CD4-positive, alpha-beta T cell treated with Interferon gamma for 1 hour (primary cell): ENCODE measurements around the gene MACROD2.

ENCODE experiments used
- DNase-seq: peaks from one replicate; pipeline ENCODE4 v3.0.0-alpha.2; 2020

Gene MACROD2

DNA sequence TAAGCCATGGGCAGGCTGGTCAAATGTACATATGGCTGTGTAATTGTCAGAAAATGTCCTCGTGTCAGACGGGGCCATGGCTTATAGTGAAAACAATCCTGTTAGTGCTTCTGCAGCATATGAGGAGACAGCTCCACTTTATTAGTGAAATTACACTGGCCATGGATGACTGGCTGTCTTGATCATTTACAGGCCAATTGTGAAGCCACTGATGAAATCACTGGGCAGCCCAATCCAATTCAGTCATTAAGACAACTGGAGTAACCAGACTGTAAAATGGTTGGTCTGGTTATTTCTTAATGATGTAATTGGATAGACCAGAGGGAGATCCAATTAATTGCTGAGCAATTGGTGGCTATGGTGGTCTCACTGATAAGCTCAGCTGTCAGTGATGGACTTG is 1828.4 kb downstream of the MACROD2 start:
- DNase-seq, result no peak

DNA sequence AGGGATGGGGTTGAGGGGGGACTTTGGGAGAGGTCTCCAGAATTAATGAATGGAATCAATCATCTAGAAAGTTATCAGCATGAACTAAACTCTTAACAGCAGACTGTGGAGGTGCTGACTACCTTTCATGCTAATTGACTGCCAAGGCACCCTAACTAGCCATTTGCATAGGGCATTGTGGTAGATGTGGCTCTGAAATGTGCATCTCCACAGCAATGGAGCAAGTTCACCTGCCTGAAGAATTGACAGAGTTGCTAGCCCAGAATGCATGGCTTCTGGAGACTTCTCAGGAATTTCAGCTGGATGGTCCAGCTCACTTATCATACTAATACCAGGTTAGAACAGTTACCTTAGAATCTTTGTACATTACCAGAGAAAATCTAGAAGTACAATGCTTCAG is 1832.3 kb downstream of the MACROD2 start:
- no peak for DNase-seq

DNA sequence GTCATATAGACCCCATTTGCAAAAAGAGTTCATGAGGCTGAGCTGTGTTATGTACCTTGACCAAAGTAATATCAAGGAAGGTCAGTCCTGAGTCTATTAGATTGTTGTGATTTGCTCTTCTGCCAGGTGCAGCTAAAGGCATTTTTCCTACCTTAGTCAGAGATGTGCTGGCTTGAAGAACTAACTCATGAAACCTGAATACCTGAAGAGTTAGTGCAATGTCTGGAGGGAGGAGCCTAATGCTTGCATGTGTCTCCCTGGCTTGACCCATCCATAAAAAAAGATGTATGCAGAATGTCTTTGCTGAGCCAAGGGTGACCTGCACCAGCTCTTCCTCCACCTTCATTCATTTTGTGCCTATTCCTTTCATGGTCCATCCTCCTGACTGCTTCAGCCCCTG is 1835.9 kb downstream of the MACROD2 start:
- DNase-seq, result no peak

DNA sequence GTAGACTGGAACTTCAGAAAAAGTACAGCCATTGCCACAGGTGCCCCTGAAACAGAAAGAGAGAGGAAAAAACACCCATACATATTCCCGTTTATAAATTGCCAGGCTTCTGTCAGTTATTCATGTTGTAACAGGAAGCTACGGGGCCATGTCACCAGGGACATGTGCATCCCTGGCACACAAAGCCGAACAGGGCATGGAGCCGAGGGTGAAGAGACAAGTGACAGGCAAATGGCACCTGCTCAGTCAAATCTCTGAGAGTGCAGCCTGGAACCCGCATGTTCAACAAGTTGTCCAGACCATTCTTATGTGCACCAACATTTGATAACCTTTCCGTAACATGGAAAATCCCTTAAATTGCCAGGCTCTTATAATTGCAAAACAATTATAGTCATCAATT is 1837.2 kb downstream of the MACROD2 start:
- no peak for DNase-seq

DNA sequence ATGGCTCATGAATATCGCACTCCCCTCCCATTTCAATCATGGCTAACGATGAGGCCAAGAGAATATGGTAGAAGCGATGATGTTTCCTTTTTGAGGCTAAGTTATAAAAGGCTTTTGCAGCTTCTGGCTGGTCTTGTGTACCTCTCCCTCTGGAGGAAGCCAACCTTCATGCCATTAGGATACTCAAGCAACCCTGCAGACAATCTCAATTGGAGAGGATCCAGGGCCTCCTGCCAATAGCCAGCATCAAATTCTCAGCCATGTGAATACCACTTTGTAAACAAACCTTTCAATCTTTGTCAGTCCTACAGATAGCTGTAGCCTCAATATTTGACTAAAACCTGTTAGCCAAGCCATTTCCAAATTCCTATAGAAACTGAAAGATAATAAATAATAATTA is 1839.5 kb downstream of the MACROD2 start:
- no peak for DNase-seq

DNA sequence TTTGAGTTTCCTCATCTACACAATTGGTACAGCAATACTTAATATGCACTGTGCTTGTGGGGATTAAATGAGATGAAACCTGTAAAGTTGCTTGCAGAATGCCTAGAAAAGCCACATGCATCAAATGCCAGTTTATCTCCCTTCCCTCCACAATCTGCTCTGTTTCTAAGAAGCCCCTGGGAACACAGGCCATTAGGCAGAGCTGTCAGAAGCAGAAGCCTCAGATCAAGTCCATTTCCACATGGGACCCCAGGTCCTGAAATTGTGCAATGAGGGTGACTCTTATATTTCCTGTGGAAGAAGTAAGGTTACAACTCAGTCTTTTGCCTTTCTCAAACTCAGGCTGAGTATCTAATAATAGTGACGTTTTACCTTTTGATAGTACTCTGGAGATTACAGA is 1840.5 kb downstream of the MACROD2 start:
- DNase-seq, result no peak

DNA sequence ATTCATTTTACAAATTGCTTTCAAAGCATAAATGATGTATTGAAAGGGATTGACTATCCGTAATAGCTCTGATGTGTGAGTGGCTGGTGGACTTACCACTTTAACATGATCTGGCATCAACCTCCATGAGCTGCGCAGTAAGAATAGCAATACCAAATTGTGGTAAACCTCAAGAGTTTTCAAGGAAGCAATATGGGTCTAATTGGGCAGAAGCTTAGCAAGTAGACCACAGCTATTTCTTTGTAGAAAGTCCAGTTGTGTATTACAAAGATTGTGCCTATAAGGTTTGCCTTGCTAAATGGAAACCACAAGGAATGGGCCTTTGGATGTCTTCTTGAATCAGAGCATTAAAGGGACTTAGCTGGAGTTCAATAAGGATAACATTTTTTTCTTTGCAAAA is 1841.3 kb downstream of the MACROD2 start:
- DNase-seq, result no peak

DNA sequence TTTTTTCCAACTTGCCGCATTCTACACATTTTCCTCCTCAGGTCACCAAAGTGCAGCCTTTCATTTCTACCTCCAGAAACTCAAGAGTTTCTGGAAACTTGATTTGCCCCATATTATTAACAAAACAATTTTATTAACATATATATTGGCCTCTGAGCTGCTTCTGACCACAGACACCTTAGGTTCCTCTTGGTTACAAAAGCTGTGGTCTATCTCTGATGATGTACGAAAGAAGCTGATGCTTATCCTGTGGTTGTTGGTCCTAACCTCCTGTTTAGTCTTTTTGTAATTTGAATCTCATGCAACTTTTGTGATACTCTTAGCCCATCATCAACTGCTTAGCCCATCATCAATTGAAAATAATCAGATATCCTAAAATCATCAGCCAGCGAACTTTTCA is 1842.2 kb downstream of the MACROD2 start:
- DNase-seq, result no peak

DNA sequence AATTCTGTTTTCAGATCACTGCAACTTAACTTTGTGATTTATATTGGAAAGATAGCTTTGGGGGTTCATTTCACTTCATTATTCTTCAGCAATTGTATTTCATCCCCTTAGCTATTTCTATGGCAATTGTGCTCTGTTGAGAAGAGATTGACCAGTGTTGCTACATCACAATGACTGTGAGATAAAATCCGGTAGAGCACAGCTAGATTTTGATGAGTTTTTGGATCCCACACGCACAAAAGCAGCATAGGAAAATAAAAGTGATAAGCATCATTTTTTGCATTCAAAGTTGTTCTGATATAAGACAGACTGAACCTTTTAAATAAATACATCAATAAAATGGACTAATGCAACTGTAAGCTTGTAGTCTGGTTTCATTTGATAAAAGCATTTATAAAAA is 1843.2 kb downstream of the MACROD2 start:
- no peak for DNase-seq

DNA sequence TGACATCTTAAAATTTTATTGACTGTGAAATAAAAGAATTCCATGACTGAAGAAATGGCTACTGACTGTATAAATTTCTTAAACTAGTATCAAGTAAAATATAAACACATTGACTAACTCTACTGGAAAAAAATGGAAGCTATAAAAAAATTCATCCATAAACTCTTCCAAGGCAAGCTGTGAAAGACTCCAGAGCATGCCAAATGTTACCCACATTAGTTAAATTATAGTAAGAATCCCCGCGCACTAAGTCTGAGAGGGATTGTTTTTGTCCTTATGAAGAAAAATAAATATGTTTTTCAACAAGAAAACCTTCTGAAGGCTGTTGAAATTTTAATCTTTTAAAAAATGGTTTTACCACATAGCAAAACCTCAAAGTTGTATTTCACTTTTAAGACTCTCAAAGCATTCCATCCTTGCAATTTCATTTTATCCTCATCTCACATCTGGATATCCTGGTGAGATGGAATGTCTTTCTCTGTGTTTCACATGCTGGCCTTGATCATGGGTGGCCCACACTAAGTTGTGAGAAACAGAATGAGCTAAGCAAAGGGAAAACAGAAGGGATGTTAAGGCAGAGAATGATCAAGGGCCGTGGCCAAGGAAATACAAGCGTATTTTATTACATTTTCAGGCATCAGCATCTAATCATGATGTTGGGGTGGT is 1845.5 kb downstream of the MACROD2 start:
- DNase-seq, result no peak

DNA sequence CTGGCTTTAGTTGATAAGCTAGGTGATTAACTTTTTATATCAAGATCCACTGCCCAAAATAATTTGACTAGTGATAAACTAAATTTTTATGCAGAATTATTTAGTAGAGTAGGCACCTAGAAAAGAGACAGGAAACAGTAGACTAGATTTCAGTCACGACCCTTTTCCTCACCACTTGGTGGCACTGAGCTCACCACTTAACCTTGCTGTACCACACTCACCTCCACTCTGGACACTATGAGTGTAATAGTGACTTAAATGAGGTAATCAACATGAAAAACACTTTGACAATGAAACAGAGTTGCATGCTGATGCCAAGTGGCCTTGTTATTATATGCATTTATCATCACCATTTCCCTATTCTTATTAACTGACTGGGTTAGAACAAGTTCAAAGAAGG is 1847.6 kb downstream of the MACROD2 start:
- no peak for DNase-seq

DNA sequence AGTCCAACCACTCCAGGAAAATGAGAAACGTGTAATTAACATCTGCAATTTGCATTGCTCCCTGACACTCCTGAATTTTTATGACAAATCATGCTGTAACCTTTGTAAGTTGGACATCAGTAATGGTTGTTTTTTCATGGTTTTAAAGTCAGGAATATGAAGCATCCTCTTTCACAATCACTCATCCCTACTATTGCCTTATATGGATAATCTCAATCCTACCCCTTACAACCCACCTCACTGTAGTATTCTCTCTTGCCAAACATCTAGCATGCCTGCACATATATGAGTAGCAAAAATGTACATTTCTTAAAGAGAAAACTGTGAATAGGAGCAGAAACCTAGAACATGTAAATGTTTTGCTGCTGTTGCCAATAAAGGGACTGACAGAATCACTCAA is 1848.5 kb downstream of the MACROD2 start:
- DNase-seq, result no peak

DNA sequence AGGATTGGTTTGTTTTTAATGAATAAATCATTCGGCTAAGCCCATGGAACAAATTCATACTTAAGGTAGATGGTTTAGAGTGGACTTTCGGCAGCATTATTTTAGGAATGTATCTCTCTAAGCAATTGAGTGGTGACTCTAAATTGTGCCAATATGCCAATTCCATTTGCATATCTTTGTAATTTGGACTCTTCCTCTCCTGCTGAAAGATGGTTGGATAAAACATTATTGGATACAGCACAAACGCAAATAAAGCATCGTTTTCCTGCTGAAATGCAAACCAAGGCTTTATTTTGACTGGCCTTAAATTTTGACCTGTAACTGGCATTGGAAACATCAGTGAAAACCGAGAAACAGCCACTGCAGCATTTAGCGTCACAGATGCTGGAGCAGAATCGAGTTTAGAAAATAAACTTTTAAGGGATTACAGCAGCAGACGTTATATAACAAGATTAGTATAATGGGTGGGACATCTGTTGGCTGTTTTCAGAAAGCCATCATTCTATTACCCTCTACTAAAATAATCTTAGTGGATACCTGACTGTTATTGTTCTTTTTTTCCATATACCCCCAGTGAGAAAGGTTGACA is 1852.0 kb downstream of the MACROD2 start:
- no peak for DNase-seq

DNA sequence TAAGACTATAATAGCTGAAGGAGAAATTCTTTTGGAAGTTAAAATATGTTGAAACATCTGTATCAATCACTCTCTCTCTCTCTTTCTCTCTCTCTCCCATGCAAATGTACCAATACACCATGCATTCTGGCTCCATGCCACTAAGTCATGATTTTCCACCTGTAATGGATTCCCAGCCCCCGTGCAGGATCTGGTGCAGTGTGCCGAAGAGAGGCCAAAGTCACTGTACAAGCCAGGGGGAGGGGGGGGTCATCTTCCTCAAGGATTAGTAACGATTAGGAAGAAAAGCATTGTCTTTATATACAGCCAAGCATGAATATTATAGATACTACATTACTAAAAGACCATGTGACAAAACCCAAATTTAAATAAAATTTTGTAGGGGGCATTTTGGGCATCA is 1852.8 kb downstream of the MACROD2 start:
- no peak for DNase-seq

DNA sequence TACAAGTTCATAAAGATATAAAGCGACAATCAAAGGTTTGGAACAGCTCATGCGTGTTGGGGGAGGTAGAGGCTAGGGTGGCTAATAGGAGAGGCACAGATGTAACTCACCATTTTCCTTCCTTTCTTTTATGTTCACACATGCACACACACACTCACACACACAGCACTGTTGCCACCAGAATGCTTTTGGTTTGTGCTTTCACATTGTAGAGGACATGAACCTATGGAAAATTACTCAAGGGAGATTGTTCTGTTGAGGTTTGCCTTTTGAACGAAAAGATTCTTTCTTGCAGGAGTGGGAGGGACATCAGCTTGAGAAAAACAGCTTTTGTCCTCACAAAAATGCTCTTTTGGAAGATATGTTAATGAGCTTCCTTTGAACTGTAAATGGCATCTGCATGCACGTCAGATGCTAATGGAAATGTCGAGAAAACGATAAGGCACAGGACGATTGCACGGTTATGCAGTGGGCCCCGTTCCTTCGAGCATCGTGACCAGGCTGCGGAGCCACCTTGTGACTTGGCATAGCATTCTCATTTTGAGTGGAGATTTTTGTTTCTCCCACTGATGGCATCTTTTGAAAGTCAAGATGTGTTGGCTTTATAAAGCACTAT is 1853.8 kb downstream of the MACROD2 start:
- no peak for DNase-seq

DNA sequence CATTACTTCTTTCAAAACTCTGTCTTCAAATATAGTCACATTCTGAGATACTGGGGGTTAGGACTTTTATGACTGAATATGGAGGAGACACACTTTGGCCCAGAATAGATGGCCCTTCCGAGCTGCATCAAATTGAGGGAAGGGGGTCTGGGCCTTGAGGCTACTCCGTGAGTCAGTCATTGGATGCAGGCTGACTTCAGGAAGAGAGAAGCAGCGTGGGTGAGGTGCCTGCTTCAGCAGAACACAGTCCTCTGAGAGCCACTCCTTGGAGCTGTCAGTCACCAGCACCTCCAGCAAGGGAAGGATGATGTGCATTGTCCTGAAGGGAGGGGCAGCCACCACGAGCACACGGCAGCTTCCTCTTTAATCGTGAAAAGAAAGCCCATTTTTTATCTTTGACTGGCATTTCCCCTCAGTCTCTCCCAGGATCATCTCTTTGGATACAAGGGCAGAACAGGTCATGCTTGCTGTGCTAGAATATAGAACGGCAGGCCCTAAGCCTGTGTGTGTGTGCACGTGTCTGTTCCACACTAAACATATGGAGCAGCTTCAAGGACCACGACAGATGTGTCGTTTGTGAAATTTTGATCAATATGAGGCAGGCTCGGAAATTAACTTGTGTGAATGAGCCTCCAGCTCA is 1856.4 kb downstream of the MACROD2 start:
- no peak for DNase-seq

DNA sequence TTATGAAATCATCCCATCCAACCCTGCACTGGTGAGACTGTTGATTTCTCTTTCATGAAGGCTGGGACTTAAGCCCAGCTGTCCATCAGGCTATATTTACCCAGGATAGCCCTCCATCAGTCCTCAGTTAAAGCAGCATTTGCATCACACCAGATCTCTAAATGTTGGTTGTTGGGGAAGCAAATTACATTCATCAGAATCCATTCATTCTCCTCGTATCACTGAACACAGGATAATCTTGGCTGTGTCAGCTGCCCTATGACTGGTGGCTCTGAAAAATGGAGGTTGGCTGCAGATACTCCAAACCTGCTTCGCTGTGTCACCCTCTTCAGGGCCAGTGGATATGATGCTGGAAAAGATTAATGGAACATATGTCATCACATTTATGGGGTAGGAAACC is 1859.6 kb downstream of the MACROD2 start:
- no peak for DNase-seq

DNA sequence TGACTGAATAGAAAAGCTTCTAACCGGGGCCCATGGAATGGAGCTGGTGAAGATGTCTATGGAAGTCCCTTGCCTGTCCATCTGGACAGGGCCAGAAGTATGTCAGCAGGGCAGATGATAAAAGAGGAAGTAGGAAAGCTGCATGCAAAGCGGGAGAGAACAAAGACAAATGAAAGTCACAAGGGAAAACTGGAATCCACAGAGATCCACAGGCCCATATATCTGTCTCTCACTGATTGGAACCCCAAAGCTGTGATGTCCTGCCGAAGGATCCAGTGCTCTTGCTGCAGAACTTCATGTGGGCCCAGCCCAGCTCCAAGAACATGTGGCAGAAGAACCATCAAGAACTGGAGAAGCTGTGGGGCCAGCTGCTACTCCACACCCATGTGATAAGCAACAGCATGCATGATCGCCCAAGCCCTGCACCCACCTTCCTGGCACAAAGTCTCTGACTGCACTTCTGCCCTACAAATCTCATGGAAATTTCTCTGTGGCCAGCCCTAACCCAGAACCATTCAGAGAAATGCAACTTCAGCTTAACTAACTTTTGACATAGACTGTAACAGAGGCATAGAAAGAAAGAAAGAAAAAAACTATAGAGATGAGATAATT is 1862.0 kb downstream of the MACROD2 start:
- DNase-seq, result no peak

DNA sequence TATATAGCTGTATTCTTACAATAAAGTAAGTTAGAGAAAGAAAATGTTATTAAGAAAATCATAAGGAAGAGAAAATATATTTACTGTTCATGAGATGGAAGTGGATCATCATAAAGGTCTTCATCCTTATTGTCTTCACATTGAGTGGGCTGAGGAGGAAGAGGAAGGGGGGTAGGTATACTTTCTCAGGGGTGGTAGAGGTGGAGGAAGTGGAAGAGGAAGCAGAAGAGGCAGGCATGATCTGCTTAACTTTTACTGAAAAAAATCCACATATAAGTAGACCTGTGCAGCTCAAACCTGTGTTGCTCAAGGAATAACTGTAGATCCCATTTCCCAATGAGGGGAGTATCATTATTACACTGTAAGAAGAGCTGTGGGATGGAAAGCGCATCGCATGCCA is 1863.7 kb downstream of the MACROD2 start:
- no peak for DNase-seq

DNA sequence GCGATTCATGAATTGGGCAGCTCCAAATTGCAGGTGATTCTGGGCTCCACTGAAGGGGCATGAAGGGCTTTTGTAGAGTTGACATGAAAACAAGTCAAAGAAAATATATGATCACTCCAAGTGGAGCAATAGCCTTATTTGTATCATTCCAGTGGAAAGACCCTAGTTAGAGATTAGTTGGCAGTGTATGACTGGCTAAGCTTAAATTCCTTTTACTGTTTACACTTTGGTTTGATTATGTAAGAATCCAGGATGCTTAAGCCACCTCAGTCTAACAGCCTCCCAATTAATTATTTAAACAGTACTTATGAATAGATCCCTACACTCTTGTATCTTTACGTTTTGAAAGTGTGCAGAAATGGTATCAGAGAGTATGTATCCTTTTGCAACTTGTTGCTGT is 1865.5 kb downstream of the MACROD2 start:
- no peak for DNase-seq

DNA sequence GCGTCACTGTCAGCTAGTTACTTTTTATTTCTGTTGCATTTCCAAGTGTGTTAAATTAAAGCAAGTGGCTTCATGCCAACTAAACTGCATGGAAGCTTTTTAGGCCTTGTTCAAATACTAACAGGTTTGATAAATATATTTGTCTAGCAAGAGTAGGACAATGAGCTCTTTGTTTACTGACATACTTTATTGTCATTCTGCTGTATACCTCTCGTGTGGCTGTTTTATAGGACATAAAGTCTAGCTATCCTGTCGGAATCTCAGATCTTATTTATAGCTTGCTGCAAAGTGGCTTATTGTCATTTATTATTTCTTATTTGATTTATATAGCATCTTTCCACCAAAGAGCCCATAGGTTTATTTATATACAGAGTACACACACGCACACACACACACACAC is 1866.9 kb downstream of the MACROD2 start:
- DNase-seq, result no peak

DNA sequence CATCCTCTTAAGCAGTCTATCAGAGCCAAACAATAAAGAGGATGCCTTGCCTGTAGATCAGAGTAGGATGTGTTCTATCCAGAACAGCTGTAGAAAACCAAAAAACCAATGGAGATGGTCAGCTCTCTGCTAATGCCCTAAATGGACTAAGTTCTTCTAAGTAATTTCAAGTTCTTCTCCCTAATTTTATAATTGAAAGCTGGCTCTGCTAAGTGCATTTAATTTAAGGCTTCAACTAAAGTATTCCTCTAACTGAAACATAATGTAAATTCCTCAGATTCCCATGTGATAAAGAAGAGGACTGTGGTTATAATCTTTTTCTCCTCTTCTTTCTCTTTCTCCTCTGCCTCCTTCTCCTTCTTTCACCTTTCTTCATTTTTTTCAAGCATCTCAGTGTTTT is 1868.4 kb downstream of the MACROD2 start:
- DNase-seq, result no peak

DNA sequence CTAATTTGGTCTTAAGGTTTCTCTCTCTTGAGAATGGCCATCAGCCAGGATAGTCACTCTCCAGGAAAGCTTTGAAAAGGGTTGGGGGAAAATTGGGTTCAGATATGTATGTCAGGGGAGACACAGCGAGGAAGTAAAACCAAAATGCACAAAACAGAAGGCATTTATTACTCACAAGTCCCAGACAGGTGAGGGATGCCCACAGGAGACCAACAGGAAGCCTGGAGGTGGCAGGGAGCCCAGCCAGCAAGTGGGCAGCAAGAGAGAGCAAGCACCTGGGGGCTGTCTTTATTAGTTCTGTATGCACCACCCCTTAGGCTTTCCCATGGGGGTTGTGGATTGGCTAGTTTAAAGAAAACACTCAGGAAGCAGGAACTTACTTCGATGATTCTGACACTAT is 1870.2 kb downstream of the MACROD2 start:
- no peak for DNase-seq
